K562 (cell line): Measurements from ENCODE around the gene C9orf50. TPM values are rescaled to one million over a fixed set of nuclear protein-coding genes. Genes with fewer than 3 reads are reported as not detected.
A peak's percentile ranks its signal among the peaks of the same experiment; 100 is the strongest.

Experiments
- ATAC-seq: fragments of 200-7000 bp; cut with Tn5 transposase; 3 replicates; pipeline ENCODE4 v1.9.1; 2020; ENCODE audit warnings: moderate library complexity
- BruUV-seq: library from RNA; stranded (reverse); fragments of 400-500 nt; replicated peaks from 2 replicates; lab custom pipeline; 2021; lab: Mats Ljungman, UMichigan
- CTCF ChIA-PET: fragments of 300-600 bp; formaldehyde crosslinking; extraction: SDS; loops from one replicate; lab custom pipeline; 2021; ENCODE audit warnings: low intra/inter-chr PET ratio; lab: Yijun Ruan, JAX
- POLR2A ChIA-PET: fragments of 300-600, 350-650 bp; sonication (Branson Sonifier 250); formaldehyde crosslinking; extraction: SDS; loops from one replicate; lab custom pipeline; 2021; ENCODE audit warnings: antibody characterized with exemption, inconsistent platforms; lab: Yijun Ruan, JAX
- DNase-seq, 4 experiments: peaks; one replicate each; pipeline versions ENCODE4 v3.0.0 to v3.0.0-alpha.2; 2011 to 2018; ENCODE audit warnings: low spot score in 3 of 4, mixed read lengths in 3 of 4; ENCODE audit errors: extremely low read depth in 1 of 4
- FAIRE-seq: peaks from 2 replicates; lab custom pipeline; 2011; peaks lifted over from hg19 to GRCh38; lab: Jason Lieb, UNC
- H2AFZ ChIP-seq: 2 replicates; pipeline ENCODE4 v1.6.0; 2011; ENCODE audit warnings: low read depth, low read length, control low read depth, inconsistent platforms
- H3K27ac ChIP-seq: fragments of 200-600 bp; 3 replicates; pipeline ENCODE4 v1.8.0; 2011; ENCODE audit warnings: low read depth, mild to moderate bottlenecking, control low read depth, inconsistent platforms, low read length, moderate library complexity, mixed read lengths; ENCODE audit errors: extremely low read depth
- H3K27me3 ChIP-seq, 2 experiments: fragments of 300-600 bp in 1 of 2; 2 replicates in 1 of 2; 3 replicates in 1 of 2; pipeline versions ENCODE4 v1.6.0 to v1.8.0; 2011; ENCODE audit warnings: inconsistent platforms in 2 of 2, low read length in 2 of 2, mild to moderate bottlenecking in 1 of 2, mixed read lengths in 1 of 2, moderate library complexity in 1 of 2; ENCODE audit not compliant: control insufficient read depth in 2 of 2, insufficient read depth in 2 of 2
- H3K36me3 ChIP-seq: fragments of 300-600 bp; 3 replicates; pipeline ENCODE4 v1.8.0; 2011; ENCODE audit warnings: mild to moderate bottlenecking, low read length, inconsistent platforms; ENCODE audit not compliant: control insufficient read depth, insufficient read depth
- H3K4me1 ChIP-seq, 2 experiments: fragments of 200-600 bp in 1 of 2; replicated peaks in 1 of 2; 2 replicates in 1 of 2; 3 replicates in 1 of 2; pipeline versions ENCODE4 v1.5.1 to v1.8.0; 2011; ENCODE audit warnings: inconsistent platforms in 2 of 2, low read length in 2 of 2, mild to moderate bottlenecking in 1 of 2, mixed read lengths in 1 of 2, moderate library complexity in 1 of 2; ENCODE audit not compliant: control insufficient read depth in 2 of 2, insufficient read depth in 2 of 2
- H3K4me2 ChIP-seq: 2 replicates; pipeline ENCODE4 v1.6.1; 2011; ENCODE audit warnings: low read length, control low read depth, inconsistent platforms, mixed read lengths; ENCODE audit not compliant: insufficient read depth
- H3K4me3 ChIP-seq: fragments of 200-600 bp; sonication (generic), shearing (Covaris generic); 2 replicates; pipeline ENCODE4 v1.5.1; 2016; ENCODE audit warnings: control low read depth, inconsistent platforms
- H3K79me2 ChIP-seq: fragments of 200-600 bp; 3 replicates; pipeline ENCODE4 v1.8.0; 2011; ENCODE audit warnings: low read length, inconsistent platforms; ENCODE audit not compliant: control insufficient read depth, insufficient read depth
- H3K9ac ChIP-seq, 2 experiments: 2 replicates each; pipeline versions ENCODE4 v1.6.0 to v1.6.1; 2011; ENCODE audit warnings: low read depth in 2 of 2, low read length in 2 of 2, control low read depth in 1 of 2, inconsistent platforms in 1 of 2, mild to moderate bottlenecking in 1 of 2, mixed read lengths in 1 of 2; ENCODE audit not compliant: insufficient read depth in 1 of 2
- H3K9me1 ChIP-seq: one replicate; pipeline ENCODE4 v1.6.0; 2011; ENCODE audit warnings: inconsistent platforms, mild to moderate bottlenecking, low read length, moderate library complexity; ENCODE audit not compliant: control insufficient read depth, insufficient read depth
- H3K9me3 ChIP-seq: replicated peaks from 2 replicates; pipeline ENCODE4 v1.5.1; 2011; ENCODE audit warnings: low read depth, low read length, inconsistent platforms; ENCODE audit not compliant: control insufficient read depth, insufficient read depth
- H4K20me1 ChIP-seq: replicated peaks from 2 replicates; pipeline ENCODE4 v1.6.1; 2011; ENCODE audit warnings: low read length, inconsistent platforms, mixed read lengths; ENCODE audit not compliant: control insufficient read depth, insufficient read depth
- CGGBP1 ChIP-seq: fragments of 250-450 bp; sonication (Bioruptor Pico); IDR thresholded peaks from 2 replicates; pipeline ENCODE4 v1.9.0; 2021; ENCODE audit warnings: mild to moderate bottlenecking
- WGBS: fragments of 100-300 bp; shearing (Covaris generic); methylation state at CpG from one replicate; pipeline ENCODE4 v1.1.6; 2016; ENCODE audit warnings: low coverage, mixed read lengths; ENCODE audit not compliant: insufficient coverage; ENCODE audit errors: missing lambda C conversion rate; 5-methylcytosine and 5-hydroxymethylcytosine counted together
- in situ Hi-C: fragments of 300-500 bp; cut with MboI; formaldehyde crosslinking; loops from 4 replicates; pipeline ENCODE4 v1.15.0; 2018; ENCODE audit warnings: inconsistent platforms, mixed read lengths
- intact Hi-C: fragments of 100-400 bp; cut with micrococcal nuclease; formaldehyde crosslinking; loops from 2 replicates; pipeline ENCODE4 v1.14.2; 2022
- polyA plus RNA-seq, 8 experiments: library from polyadenylated mRNA; depleted of rRNA in 4 of 8; stranded (reverse) in 5 of 8; unstranded in 3 of 8; fragments of >200 nt; fragmentation: Nextera tagmentation in 2 of 8; fragmentation: Illumina TruSeq in 1 of 8; extraction: Ambion mirVana in 2 of 8; extraction: Trizol in 1 of 8; gene quantifications; 2 replicates each; pipeline versions ENCODE4 v1.2.1 to v1.2.3, GENCODE V29; 2011 to 2014; ENCODE audit warnings: inconsistent platforms in 1 of 8, missing spikeins in 1 of 8
- total RNA-seq, 7 experiments: library from RNA; depleted of rRNA in 6 of 7; stranded (reverse); fragments of >200 nt in 6 of 7; fragmentation: Illumina TruSeq in 2 of 7; extraction: Trizol in 2 of 7; gene quantifications; 2 replicates each; pipeline versions ENCODE4 v1.2.1 to v1.2.3, GENCODE V29; 2011 to 2021; ENCODE audit warnings: low replicate concordance in 1 of 7
- TF ChIP-seq, protein P1 (sequence below): fragments of 450-650 bp; IDR thresholded peaks from 2 replicates; pipeline ENCODE4 v1.6.1; 2017; ENCODE audit warnings: antibody characterized with exemption

The C9orf50 gene
- total and polyA plus RNA-seq, 9 of the 15 experiments (the other 6 are each of a cell fraction or from before 2014, with no cell fraction given) = not detected

DNA sequence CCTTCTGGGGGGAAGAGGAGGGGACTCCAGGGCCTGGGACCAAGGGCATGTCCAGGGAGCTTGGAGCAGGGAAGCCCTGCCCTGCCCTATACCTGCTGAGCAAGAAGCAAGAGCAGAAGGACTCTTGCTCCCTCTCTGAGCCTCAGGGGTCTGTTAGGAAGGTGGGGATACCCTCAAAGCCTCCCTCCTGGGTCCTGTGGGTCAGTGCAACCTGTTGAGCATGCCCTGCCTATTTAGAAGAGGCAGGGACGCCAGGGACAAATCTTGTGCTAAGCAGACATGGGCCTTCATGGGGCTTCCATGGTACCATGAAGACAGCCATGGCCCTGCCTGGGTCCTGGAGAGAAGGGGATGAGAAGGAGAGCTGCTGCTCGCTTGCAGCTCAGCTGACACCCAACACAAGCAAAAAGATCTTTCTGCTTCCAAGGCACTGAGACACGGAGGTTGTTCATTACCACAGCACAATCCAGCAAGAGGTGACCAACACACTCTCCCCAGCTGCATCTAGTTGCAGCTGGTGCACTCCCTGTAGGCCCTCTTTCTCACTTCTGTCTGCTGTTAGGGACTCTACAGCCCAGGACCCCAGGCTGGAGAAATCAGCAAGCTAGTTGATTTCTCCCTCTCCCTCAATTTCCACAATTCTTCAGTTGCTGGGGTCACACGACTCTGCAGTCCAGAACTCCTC, 39.3 kb downstream of the C9orf50 start:
- no peak for DNase-seq
- Histone ChIP-seq H3K9ac (peak overlapping the region in 1 of 2 experiments; percentile 36; a peak in 1 of 4 replicates), H3K36me3 (no peaks in the 10 kb centered on the region), H3K4me1 (peaks cover 14 to 24% of the 10 kb centered on the region in 2 experiments), H3K9me3 (no peaks in the 10 kb centered on the region)
- TF ChIP-seq CGGBP1 = no peak
- TF ChIP-seq, protein P1, sequence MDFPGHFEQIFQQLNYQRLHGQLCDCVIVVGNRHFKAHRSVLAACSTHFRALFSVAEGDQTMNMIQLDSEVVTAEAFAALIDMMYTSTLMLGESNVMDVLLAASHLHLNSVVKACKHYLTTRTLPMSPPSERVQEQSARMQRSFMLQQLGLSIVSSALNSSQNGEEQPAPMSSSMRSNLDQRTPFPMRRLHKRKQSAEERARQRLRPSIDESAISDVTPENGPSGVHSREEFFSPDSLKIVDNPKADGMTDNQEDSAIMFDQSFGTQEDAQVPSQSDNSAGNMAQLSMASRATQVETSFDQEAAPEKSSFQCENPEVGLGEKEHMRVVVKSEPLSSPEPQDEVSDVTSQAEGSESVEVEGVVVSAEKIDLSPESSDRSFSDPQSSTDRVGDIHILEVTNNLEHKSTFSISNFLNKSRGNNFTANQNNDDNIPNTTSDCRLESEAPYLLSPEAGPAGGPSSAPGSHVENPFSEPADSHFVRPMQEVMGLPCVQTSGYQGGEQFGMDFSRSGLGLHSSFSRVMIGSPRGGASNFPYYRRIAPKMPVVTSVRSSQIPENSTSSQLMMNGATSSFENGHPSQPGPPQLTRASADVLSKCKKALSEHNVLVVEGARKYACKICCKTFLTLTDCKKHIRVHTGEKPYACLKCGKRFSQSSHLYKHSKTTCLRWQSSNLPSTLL = no peak
- TF ChIP-seq, all 486 proteins: peak for 0
- in situ Hi-C loops = no loop called here
- CTCF ChIA-PET = no interaction called here
- H3K4me2 ChIP-seq = no peak overlapping the region
- 11% methylated on average over 3 of the region's 4 CpGs for WGBS
- FAIRE-seq (no peak), ATAC-seq (no peak)
- no peaks in the 10 kb centered on the region for H3K79me2 ChIP-seq
- BruUV-seq = no TSS peak
- POLR2A ChIA-PET = no interaction called here
- no peak overlapping the region for H3K4me3 ChIP-seq
- intact Hi-C loops = no loop called here
- H3K27me3 ChIP-seq = no peaks in the 10 kb centered on the region
- H3K27ac ChIP-seq = no peak overlapping the region
- no peak overlapping the region for H2AFZ ChIP-seq
- H4K20me1 ChIP-seq = no peaks in the 10 kb centered on the region
- H3K9me1 ChIP-seq = no peaks in the 10 kb centered on the region
